HG03439 (cell line): Measurements from ENCODE around the gene USP15.
"Not testable (repeated sequence)": the region's sequence is repeated elsewhere in the genome, so short reads cannot be mapped to it uniquely, and the experiment has no call there.

Experiments
- ATAC-seq: cut with Tn5 transposase; IDR thresholded peaks from one replicate; pipeline ENCODE4 v1.9.1; 2021; ENCODE audit warnings: mild to moderate bottlenecking, moderate library complexity; ENCODE audit not compliant: unreplicated experiment

USP15 gene

DNA sequence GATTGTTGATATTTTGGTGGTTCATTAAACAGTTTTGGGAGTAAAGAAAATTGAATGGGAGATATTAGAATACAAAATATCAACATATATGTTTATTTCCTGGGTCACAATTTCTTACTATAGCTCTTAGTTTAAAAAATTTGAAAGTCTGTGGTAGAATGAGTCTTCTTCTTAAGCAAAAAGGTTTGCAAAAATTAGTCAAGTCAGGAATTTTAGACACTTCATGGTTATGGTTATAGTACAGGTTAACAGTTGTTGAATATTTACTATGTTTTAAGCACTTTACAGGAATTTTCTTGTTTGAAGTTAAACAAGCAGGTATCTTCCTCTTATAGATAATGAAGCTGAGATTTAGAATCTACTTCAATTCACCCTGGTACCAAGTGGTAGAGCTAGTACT lies 56.8 kb downstream of the USP15 start:
- ATAC-seq, result no peak

DNA sequence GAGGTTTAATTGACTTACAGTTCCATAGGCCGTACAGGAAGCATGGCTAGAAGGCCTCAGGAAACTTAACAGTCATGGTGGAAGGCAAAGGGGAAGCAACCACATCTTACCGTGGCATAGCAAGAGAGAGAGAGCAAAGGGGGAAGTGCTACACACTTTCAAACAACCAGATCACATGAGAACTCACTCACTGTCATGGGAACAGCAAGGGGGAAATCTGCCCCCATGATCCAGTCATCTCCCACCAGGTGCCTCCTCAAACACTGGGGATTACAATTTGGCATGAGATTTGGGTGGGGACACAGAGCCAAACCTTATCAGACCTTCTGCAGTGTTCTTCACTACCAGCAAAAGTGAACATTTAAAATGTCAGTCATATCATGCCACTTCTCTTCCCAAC lies 58.9 kb downstream of the USP15 start:
- no peak for ATAC-seq

DNA sequence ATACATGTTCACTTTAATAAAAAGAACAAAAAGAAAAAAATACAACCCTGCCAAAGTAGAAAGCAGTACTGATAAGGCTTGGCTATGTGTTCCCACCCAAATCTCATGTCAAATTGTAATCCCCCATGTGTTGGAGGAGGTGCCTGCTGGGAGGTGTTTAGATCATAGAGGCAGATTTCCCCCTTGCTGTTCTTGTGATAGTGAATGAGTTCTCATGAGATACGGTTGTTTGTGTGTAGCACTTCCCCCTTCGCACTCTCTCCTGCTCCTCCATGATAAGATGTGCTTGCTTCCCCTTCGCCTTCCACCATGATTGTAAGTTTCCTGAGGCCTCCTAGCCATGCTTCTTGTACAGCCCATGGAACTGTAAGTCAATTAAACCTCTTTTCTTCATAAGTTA lies 59.9 kb downstream of the USP15 start:
- no peak for ATAC-seq

DNA sequence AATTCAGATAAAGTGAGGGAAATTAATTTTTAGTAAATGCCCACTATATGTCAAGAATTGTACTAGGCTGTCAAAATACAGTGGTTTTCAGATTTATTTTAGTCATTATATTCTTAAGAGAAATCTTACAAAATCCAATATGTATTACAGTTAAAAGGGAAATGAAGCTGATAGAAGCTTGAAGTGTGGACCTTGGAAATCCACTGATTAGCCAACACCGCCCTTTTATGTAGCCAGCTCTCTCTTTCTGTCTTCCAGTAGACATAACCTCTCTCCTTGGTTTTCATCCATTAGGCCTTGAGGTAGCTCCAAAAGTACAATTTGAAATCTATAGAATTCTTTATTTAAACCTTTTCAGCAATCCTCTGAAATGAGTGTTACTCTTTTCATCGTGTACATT lies 63.2 kb downstream of the USP15 start:
- ATAC-seq, result no peak

DNA sequence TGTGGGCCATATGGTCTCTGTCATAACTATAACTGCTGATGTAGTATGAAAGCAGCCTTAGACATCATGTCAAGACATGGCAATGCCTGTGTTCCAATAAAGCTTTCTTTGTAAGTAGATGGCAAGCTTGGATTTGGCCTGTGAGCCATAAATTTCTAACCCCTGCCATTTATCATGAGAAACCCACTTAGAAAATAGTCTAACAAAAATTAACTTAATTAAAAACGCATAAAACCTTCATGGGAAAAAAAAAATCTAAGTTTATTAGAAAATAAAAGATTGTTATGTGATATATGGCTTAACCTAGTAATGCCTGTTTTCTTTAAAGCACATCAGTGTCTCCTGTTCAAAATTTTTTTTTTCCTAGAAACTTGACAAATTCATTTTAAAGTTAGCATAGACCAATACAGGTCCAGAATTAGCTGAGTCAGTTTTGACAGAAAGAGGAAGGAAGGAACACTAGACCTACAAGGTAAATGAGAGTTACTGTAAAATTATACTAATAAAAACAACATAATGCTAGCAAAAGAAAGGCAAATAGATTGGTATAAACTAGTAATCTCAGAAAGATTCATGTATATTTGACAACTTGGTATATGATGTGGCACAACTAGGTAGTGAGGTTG lies 68.2 kb downstream of the USP15 start:
- no peak for ATAC-seq

DNA sequence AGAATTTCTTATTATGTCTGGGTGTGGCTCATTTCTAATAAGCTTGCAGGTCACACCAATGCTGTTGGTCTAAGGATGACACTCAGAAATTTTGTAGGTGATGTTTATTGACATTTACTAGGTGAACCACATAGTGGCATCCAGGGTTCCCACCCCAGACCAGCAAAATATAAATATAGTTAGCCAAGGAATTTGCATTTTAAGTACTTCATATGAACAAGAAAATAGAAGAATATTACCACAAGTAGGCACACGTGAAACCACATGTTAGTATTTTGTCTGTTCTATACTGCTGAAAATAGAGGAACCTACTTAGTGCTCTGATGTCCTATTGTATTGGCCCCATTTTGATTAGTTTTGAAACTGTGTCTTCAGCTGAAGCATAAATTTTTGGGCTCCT lies 71.1 kb downstream of the USP15 start:
- ATAC-seq, result peak; percentile 50

DNA sequence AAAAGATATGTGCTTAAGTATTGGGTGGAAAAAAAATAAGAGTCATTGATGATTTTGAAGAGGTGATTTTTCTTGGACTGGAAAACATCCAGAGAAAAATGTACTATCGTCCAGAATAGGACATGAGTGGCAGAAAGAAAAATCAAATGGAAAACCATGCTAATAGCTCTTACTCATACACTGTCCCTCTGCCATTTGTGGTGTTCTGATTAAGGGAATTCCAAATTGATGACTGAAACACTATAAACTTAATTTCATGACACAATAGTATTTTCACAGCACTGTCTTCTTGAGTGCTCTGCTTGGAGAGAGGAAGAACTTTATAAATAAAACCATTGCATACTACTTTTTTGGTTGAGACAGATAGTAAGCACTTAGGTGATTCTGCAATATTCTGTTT lies 72.4 kb downstream of the USP15 start:
- no peak for ATAC-seq

DNA sequence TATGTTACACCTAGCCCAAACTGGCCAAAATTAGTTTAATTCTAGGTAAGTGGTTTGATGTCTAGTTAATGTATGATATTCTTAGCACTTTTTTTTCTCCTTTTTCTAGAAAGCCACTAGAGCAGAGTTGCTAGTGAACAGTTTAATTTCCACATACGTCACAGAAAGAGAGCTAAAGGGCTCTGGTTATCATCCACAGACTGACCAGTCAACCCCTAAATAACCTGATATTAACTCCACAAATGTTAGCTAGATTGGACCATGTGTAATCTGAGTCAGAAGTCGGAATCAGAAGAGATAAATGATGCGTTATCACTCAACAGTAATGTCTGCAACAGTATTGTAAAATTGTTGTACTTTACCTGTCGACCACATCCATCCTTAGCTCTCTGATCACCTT lies 74.9 kb downstream of the USP15 start:
- no peak for ATAC-seq

DNA sequence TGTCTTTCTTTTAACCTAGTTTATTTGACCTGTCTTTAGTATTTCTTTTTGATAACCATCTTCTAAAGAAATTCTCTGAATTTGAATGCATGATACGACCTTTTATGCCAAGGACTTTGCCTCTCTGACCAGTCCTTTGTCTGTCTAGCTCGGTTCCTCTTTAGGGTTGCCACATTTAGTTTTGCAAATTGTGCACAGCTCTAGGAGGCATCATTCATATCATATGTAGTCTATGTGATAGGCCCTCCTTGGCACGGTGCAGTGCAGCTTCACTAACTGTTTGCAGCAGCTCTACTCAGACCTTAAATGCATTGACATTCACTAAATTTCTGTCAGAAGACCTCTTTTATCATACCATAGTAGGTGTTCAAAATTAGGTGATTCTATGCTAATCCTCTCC lies 75.6 kb downstream of the USP15 start:
- ATAC-seq, result no peak

DNA sequence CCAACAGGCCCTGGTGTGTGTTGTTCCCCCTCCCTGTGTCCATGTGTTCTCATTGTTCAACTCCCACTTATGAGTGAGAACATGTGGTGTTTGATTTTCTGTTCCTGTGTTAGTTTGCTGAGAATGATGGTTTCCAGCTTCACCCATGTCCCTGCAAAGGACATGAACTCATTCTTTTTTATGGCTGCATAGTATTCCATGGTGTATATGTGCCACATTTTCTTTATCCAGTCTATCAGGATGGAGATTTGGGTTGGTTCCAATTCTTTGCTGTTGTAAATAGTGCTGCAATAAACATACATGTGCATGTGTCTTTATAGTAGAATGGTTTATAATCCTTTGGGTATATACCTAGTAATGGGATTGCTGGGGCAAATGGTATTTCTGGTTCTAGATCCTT lies 77.4 kb downstream of the USP15 start:
- ATAC-seq, result not testable (repeated sequence)

DNA sequence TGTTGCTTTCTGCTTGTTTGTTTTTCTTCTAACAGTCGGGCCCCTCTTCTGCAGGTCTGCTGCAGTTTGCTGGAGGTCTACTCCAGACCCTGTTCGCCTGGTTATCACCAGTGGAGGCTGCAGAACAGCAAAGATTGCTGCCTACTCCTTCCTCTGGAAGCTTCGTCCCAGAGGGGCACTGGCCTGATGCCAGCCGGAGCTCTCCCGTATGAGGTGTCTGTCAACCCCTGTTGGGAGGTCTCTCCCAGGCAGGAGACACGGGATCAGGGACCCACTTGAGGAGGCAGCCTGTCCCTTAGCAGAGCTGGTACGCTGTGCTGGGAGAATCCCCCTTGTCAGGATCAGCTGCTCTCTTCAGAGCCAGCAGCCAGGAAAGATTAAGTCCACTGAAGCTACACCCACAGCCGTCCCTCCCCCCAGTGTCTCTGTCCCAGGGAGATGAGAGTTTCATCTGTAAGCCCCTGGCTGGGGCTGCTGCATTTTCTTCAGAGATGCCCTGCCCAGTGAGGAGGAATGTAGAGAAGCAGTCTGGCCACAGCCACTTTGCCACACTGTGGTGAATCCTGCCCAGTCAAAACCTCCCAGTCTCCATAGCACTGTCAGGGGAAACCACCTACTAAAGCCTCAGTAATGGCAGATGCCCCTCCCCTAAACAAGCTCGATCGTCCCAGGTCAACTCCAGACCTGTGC lies 82.6 kb downstream of the USP15 start:
- not testable (repeated sequence) for ATAC-seq

DNA sequence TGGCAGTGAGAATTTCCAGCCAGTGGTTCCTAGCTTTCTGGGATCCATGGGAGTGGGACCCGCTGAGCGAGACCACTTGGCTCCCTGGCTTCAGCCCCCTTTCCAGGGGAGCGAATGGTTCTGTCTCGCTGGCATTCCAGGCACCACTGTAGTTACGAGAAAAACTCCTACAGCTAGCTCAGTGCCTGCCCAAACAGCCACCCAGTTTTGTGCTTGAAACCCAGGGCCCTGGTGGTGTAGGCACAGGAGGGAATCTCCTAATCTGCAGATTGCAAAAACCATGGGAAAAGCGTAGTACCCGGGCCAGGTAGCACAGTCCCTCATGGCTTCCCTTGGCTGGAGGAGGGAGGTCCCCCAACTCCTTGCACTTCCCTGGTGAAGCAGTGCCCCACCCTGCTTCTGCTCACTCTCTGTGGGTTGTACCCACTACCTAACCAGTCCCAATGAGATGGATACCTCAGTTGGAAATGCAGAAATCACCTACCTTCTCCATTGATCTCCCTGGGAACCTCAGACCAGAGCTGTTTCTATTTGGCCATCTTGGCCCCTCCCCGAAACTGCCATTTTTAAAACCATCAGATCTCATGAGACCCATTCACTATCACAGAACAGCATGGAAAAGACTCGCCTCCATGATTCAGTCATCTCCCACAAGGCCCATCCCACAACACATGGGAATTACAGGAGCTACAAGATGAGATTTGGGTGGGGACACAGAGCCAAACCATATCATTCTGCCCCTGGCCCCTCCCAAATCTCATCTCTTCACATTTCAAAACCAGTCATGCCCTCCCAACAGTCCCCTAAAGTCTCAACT lies 83.3 kb downstream of the USP15 start:
- not testable (repeated sequence) for ATAC-seq

DNA sequence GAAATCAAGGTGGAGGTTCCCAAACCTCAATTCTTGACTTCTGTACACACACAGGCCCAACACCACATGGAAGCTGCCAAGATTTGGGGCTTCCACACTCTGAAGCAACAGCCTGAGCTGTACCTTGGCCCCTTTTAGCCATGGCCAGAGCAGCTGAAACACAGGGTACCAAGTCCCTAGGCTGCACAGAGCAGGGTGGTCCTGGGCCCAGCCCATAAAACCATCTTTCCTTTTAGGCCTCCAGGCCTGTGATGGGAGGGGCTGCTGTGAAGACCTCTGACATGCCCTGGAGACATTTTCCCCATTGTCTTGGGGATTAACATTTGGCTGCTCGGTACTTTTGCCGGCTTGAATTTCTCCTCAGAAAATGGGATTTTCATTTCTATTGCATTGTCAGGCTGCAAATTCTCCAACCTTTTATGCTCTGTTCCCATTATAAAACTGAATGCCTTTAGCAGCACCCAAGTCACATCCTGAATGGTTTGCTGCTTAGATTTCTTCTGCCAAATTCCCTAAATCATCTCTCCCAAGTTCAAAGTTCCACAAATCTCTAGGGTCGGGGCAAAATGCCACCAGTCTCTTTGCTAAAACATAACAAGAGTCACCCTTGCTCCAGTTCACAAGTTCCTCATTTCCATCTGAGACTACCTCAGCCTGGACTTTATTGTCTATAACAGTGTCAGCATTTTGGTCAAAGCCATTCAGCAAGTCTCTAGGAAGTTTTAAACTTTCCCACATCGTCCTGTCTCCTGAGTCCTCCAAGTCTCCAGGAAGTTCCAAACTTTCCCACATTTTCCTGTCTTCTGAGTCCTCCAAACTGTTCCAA lies 84.7 kb downstream of the USP15 start:
- ATAC-seq, result not testable (repeated sequence)

DNA sequence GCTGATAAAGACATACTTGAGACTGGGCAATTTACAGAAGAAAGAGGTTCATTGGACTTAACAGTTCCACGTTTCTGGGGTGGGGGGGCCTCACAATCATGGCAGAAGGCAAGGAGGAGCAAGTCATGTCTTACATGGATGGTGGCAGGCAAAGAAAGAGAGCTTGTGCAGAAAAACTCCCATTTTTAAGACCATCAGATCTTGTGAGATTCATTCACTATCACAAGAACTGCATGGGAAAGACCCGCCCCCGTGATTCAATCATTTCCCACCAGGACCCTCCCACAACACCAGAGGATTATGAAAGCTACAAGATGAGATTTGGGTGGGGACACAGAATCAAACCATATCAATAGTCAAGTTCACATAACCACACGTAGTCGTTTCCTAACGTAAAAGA lies 85.5 kb downstream of the USP15 start:
- no peak for ATAC-seq

DNA sequence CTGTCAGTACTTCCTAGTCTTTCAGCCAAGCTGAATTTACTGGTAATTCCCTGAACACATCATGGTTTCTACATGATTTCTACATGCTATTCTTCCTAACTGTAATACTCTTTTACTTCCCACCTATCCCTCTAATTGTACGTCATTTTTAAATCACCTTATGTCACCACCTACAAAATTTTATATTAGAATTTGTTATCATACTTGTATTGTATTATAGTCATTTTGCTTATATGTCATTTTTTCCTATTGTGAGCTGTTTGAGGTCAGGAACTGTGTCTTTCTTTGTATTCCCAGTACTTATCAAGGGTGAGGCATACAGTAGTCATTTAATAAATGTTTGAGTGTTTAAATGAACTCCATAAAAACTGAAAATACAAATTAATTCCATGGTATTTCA lies 86.6 kb downstream of the USP15 start:
- no peak for ATAC-seq

DNA sequence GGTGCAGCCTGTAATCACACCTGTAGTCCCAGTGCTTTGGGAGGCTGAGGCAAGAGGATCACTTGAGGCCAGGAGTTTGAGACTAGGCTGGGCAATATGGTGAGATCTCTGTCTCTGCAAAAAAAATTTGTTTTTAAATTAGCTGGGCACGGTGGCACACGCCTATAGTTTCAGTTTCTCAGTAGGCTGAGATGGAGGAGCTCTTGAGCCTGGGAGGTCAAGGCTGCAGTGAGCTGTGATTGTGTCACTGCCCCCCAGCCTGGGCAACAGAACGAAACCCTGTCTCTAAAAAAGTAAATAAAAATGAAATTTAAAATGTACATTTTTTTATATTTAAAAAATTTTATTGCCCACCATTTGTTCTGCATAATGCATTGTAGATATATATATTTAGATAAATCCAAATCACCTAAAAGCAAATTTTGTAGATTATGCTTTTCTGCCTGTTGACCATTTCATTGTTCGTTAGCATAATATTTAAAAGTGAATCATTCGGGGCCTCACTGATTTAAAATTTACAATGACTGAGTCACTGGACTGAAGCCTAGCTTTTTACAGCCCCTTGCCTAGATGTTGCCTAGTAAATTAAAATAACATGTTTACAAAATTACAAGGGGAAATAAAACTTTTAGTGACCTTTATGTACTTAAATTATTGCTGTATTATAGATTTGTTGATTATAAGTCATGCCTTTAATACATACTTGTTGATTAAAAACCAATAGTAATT lies 87.9 kb downstream of the USP15 start:
- no peak for ATAC-seq

DNA sequence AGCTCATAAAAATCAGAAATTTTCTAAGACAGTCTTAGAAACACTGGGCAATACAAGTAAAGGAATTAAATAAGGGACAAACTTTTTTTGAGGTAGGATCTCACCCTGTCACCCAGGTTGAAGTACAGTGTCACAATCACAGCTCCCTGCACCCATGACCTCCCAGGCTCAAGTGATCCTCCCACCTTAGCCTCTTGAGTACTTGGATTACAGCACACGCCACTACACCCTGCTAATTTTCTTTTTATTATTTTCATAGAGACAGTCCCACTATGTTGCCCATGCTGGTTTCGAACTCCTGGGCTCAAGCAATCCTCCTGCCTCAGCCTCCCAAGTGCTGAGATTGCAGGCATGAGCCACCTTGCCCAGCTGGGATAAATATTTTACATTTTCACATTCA lies 90.3 kb downstream of the USP15 start:
- ATAC-seq, result no peak

DNA sequence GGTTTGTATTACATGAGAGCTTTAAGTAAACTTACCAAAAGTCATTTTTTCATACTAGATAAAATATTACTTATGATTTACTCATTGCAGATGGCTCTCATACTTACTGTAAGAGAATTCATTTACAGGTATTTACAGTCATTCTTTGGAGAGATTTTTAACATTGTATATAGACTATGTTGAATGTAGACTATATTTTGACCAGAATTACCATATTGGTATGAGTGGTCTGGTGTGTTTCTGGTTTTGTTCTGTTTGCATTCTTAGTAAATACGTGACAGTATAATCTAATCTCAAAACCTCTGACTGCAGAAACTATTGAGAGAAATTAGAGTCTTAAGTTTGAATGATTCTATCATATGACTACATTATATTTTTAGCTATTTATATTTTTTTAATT lies 91.1 kb downstream of the USP15 start:
- ATAC-seq, result no peak

DNA sequence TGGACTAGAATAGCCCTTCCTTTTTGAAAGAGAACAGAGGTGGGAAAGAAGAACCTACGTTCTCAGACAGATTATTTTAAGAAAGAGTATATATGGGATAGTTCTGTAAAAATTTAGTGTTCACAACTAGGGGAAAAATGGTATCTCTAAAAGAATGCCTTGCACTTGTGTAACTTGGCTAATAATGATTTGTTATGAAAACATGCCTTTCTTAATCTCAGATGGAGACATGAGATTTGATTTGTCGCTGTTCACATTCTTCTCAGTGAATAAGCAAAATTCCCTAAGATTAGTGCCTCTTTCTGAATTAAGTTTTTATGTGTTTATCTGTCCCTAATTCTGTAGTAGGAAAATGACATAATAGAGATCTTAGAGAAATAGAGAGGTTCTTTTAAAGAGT lies 100.8 kb downstream of the USP15 start:
- no peak for ATAC-seq

DNA sequence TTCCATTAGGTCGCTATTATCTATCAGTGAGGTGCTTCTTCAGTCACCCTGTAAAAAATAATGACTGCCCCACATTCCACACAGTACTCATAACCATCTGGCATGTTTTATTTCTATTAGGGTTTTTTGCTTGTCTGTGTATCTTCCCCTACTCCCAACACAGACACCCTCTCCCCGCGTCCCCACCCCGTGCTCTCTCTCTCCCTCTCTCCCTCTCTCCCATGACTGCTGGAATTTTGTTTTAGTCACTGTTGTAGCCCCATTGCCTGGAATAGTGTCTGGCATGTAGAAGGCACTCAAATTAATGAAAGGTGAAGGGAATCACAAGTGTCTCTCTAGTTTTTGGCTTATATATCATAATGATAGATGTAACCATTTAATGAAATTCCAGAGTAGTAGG lies 103.3 kb downstream of the USP15 start:
- no peak for ATAC-seq

DNA sequence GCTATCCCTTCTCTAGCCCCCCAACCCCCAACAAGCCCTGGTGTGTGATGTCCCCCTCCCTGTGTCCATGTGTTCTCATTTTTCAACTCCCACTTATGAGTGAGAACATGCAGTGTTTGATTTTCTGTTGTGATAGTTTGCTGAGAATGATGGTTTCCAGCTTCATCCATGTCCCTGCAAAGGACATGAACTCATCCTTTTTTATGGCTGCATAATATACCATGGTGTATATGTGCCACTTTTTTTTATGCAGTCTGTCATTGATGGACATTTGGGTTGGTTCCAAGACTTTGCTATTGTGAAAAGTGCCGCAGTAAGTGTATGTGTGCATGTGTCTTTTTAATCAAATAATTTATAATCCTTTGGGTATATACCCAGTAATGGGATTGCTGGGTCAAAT lies 104.5 kb downstream of the USP15 start:
- not testable (repeated sequence) for ATAC-seq
